Sigmoid colon (tissue), 4 donors: ENCODE data around the gene RBBP5.

ENCODE experiments used
- CTCF ChIP-seq, 4 experiments: fragments of 450-650 bp in 3 of 4; fragments of 200-600 bp in 1 of 4; IDR thresholded peaks; one replicate each; pipeline ENCODE4 v1.5.1; 2016 to 2019; ENCODE audit warnings: antibody characterized with exemption in 4 of 4, mild to moderate bottlenecking in 3 of 4, moderate library complexity in 2 of 4
- EP300 ChIP-seq, 4 donors: sonication (generic); formaldehyde crosslinking; IDR thresholded peaks; one replicate each; pipeline ENCODE4 v1.6.1; 2017; ENCODE audit warnings: antibody characterized with exemption in 4 of 4
- POLR2A ChIP-seq, 2 donors: fragments of 450-650 bp; IDR thresholded peaks; one replicate each; pipeline ENCODE4 v1.6.1; 2016; ENCODE audit warnings: antibody characterized with exemption in 2 of 2, mild to moderate bottlenecking in 2 of 2, moderate library complexity in 2 of 2
- POLR2AphosphoS5 ChIP-seq, 4 donors: sonication (generic); formaldehyde crosslinking; IDR thresholded peaks; one replicate each; pipeline ENCODE4 v1.6.1; 2017; ENCODE audit warnings: antibody characterized with exemption in 4 of 4

- TF ChIP-seq CTCF (IDR thresholded peaks at IDR 0.05): no peak
- TF ChIP-seq POLR2AphosphoS5 (IDR thresholded peaks at IDR 0.05): no peak
- TF ChIP-seq EP300 (IDR thresholded peaks at IDR 0.05): no peak
- TF ChIP-seq POLR2A (IDR thresholded peaks at IDR 0.05): no peak
Measured at GRCh38 chr1:205071028-205071409, 50.8 kb downstream of the RBBP5 start.
